Retinal pigment epithelial cell (primary cell): ENCODE results near the gene RBL2.

Source experiments
- DNase-seq: peaks from one replicate; pipeline ENCODE4 v3.0.0-alpha.2; 2010; ENCODE audit warnings: low read depth
- H3K4me3 ChIP-seq: 2 replicates; pipeline ENCODE4 v1.5.1; 2011; ENCODE audit warnings: mild to moderate bottlenecking, low read length, control low read depth, moderate library complexity
- TF ChIP-seq, protein P1 (sequence below): conservative IDR thresholded peaks from 2 replicates; pipeline ENCODE4 v1.5.1; 2011; ENCODE audit warnings: low read depth, low read length, control low read depth, inconsistent platforms

RBL2 gene

DNA sequence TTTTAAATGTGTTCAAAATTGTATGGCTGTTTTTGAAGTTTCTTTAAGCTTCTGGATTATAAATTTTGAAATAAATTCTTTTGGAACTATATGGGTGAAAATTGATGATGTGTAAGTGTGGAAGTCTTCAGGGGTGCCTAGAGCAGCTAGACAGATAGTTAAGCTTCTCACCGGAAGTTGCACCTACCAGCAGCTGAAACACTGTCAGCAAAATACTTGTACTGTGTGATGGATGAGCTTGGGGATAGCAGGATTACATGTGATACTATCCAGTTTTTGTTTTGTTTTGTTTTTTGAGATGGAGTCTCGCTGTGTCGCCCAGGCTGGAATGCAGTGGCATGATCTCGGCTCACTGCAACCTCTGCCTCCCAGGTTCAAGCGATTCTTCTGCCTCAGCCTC, 19.7 kb downstream of the RBL2 start:
- TF ChIP-seq, protein P1, sequence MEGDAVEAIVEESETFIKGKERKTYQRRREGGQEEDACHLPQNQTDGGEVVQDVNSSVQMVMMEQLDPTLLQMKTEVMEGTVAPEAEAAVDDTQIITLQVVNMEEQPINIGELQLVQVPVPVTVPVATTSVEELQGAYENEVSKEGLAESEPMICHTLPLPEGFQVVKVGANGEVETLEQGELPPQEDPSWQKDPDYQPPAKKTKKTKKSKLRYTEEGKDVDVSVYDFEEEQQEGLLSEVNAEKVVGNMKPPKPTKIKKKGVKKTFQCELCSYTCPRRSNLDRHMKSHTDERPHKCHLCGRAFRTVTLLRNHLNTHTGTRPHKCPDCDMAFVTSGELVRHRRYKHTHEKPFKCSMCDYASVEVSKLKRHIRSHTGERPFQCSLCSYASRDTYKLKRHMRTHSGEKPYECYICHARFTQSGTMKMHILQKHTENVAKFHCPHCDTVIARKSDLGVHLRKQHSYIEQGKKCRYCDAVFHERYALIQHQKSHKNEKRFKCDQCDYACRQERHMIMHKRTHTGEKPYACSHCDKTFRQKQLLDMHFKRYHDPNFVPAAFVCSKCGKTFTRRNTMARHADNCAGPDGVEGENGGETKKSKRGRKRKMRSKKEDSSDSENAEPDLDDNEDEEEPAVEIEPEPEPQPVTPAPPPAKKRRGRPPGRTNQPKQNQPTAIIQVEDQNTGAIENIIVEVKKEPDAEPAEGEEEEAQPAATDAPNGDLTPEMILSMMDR: no peak
- no peak for DNase-seq
- H3K4me3 ChIP-seq: no peak overlapping the region

- no peak for DNase-seq
- TF ChIP-seq, protein P1: no peak
- H3K4me3 ChIP-seq: no peak overlapping the region
Measured at GRCh38 chr16:53456625-53457024, 22.4 kb downstream of the RBL2 start.

DNA sequence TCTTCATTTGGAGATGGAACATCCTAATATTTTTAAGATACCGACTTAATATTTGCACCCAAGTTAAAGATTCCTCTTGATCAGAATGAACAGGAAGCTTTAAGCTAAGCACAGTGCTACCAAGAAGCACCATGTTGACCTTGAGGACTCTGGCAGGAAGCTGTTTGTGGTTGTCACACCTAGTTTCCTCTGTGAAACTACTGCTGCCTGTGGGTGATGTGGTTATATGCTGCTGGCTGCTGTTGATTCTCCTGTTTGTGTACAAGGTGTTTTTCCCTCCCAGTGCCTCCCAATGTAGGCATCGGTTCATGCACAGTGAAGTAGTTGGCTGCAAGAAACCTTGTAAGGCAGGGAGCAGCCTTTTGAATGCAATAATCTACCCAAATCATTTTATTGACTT, 23.4 kb downstream of the RBL2 start:
- DNase-seq: no peak
- TF ChIP-seq, protein P1: no peak
- H3K4me3 ChIP-seq: no peak overlapping the region

DNA sequence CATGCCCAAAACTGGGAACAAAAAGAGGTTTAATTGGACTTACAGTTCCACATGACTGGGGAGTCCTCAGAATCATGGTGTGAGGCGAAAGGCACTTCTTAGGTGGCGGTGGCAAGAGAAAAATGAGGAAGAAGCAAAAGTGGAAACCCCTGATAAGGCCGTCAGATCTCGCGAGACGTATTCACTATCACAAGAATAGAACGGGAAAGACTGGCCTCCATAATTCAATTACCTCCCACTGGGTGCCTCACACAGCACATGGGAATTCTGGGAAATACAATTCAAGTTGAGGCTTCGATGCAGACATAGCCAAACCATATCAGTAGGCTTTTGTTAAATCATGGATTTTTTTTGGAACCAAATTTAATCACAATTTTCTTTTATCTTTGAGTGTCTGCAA, 24.4 kb downstream of the RBL2 start:
- TF ChIP-seq, protein P1: no peak
- H3K4me3 ChIP-seq: no peak overlapping the region
- no peak for DNase-seq

DNA sequence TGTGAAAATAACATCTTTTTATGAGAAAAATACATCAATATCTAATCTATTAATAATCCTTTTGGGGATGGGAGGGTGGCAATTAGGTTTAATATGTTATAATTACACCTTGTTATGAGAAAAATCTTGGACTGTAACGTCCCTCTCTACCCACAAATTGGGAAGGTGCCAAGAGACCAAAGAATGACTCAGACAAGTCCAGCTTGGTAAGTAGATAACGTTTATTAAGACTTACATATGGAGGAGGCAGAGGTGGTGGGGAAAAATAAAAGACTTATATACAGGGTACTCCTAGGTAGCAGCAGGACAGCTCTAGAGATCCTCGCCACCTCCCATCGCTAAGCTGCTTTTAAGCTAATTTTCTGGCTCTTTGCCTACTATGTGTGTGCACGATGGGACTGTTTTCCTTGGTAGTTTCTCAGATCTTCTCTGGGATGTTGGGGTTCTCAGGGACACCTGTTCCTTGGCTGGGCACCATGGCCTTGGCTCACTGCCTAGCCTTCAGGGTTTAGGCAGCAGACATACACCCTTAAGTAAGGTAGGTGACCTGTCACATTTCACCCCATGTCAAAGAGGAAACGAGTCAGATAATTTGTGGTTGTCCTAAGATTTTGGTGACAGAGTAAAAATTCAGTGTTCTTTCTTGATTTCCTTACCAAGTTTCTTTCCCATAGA, 31.5 kb downstream of the RBL2 start:
- TF ChIP-seq, protein P1: no peak
- no peak overlapping the region for H3K4me3 ChIP-seq
- peak; percentile 77 for DNase-seq

GRCh38 chr16:53476867-53477266, 42.6 kb downstream of the RBL2 start:
- no peak for DNase-seq
- H3K4me3 ChIP-seq: no peak overlapping the region
- TF ChIP-seq, protein P1: no peak

DNA sequence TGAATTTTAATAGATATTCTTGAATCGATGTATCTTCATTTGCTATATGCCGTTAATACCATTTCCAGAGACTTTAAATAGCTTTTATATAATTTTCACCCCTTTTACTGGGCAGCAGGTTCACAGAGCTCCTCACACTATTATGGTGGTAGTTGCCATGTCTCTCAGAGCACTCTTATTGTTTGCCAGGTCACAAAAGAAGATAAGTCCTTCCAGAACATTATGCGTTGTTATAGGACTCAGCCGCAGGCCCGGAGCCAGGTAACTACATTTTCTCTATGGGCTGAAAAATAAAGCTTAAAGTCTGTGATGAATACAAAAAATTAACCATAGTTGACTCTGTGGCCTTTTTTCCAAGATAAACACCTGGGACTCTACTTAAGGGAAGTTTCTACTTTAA, 44.7 kb downstream of the RBL2 start:
- no peak for DNase-seq
- H3K4me3 ChIP-seq: no peak overlapping the region
- TF ChIP-seq, protein P1: no peak
